Head of caudate nucleus (tissue), 42 donors: ENCODE results near the gene CTNND2.
A peak's percentile ranks its signal among the peaks of the same experiment; 100 is the strongest.
"Not testable (repeated sequence)": the region's sequence is repeated elsewhere in the genome, so short reads cannot be mapped to it uniquely, and the experiment has no call there.

Source experiments
- DNase-seq, 42 donors: peaks; one replicate each; pipeline versions ENCODE4 v3.0.0 to v3.0.0-alpha.2; 2020 to 2021; ENCODE audit warnings: mixed read lengths in 7 of 42
- intact Hi-C: fragments of 100-400 bp; cut with DNase I; formaldehyde crosslinking; loops from one replicate; pipeline ENCODE4 v1.15.0; 2022

The CTNND2 gene

GRCh38 chr5:11139217-11139865 lies 764.9 kb downstream of the CTNND2 start:
- intact Hi-C loops: no loop called here
- no peak for DNase-seq

- peak in 1 of 42 donors; percentile 13 for DNase-seq
- intact Hi-C loops: no loop called here
Measured at GRCh38 chr5:11130131-11130530, 774.1 kb downstream of the CTNND2 start.

GRCh38 chr5:11128021-11128420 lies 776.2 kb downstream of the CTNND2 start:
- no peak for DNase-seq

DNA sequence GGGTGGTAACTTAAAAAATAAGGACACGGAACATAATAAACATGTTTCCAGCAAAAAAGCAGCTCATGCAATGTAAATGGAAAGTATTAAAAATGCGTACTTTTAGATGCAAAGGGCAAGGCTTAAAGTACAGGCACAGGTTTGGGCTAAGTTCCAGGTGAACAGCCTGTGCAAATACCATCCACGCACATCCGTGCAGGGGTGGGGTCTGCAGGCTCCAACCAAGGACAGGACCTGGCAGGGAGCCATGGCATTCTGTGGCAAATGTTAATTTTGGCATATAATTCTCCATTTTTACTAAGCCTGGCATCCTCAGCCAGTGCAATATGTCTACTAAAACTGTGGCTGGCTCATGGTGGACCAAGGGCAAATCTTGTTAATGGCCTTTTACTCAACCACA lies 777.4 kb downstream of the CTNND2 start:
- intact Hi-C loops: no loop called here
- no peak for DNase-seq

More at GRCh38 chr5:11128021-11128420, 776.2 kb downstream of the CTNND2 start:
- intact Hi-C loops: no loop called here

DNA sequence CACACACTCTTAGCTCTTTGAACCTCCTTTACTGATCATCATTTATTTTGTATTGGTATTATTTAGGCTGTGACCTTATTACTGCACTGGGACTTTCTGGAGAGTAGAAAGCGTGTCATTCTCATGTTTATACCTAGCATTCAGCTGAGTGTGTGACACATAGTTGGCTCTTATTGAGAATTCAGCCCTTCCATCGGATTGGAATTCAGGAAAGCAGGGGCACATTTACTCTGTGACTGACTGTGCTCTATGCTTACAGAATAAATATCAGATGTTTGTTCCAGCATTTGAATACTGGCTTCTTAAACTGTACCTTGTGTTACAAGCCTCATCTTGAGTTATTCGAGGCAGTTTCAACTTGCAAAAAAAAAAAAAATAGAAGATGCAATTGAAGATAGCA lies 782.4 kb downstream of the CTNND2 start:
- no peak for DNase-seq
- intact Hi-C loops: no loop called here

- intact Hi-C loops: no loop called here
- no peak for DNase-seq
Measured at GRCh38 chr5:11110128-11110527, 794.1 kb downstream of the CTNND2 start.

DNA sequence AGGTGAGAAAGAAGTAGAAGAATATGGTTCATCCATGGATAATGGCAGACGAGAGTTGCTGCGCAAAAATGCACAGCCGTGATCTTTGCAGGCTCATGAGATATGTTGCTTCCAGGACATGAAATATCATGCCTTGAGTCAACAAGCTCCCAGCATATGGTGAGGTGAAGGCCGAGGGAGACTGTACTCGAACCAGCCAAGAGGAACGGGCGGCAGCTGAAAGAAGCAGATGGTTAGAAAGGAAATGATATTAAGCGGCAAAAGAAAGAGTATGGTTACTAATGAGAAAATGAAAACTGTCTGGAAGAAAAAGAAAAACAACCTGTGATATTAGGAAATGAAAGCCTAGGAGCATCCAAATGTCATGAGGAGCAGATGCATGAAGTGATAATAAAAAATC lies 798.5 kb downstream of the CTNND2 start:
- DNase-seq: no peak
- intact Hi-C loops: no loop called here

- intact Hi-C loops: no loop called here
- DNase-seq: no peak
Measured at GRCh38 chr5:11104651-11105112, 799.6 kb downstream of the CTNND2 start.

DNA sequence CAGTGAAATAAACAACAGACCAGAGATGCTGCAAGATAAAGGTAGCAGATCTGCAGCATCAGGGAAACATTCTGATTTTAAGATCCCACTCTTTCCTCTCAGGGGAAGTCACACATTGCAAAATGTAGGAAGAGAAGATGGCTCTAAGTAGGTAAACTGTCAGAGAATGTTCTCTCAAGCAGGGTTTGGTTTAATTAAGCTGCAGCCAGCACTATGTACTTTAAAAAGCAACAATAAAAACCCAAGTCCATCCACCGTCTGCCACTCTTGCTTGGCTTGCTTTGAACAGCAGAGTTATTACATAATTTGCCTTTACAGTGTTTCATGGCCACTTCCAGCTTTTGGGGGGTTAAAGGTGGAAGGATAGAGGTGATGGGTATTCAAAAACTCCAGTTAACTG lies 800.0 kb downstream of the CTNND2 start:
- intact Hi-C loops: no loop called here
- no peak for DNase-seq

- intact Hi-C loops: no loop called here
- peak in 1 of 42 donors; percentile 14 for DNase-seq
Measured at GRCh38 chr5:11084111-11084510, 820.1 kb downstream of the CTNND2 start.

DNA sequence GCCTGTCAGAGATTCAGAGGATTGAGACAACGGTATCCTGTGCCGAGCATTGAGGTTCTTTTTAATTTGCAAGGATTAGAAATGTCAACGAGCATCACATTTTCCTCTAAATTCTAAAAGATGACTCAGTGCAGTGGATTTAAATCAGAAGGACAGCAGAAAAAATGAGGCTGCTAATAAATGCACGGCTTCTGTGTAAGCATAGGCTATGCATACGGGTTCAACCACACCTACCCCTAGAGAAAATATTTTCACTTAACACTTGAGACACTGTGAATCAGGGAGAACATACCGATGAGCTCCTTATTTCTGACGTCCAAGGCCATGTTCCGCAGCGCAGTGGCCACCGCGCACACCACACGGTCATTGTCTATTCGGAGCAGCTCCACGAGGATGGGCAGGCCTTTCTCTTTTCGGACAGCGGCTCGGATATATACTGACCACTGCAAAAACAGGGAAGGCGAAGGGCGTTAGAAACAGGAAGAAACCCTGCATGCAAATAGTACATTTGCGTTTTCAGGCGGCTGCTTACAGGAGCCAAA lies 821.8 kb downstream of the CTNND2 start:
- intact Hi-C loops: no loop called here

DNA sequence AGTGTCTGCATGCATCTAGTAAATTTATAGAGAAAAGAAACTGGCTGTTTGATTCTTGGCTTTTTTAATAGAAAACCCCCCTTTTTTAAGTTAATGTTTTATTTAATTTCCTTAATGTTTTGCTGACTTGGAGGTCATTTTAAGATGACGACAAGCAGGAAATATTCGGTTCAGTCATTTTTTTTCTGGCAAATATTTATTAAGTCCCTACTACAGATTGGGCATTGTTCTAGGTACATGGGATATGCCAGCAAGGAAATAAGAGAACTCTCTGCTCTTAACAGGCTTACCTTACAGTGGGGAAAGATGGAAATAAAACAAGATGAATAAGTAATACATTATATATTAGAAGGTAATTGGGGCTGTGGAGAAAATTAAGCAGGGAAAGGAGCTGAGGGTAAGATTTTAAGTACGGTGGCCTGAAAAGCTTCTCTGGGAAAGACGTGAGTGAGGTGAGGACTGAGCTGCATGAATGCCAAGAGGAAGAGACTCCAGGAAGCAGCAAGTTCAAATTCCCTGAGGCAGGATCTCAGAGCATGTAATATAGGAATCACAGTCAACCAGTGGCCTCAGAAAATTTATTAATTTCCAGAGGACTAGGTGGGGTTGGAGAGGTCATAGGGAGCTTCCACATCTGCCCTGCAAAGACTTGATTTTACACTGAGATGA lies 827.2 kb downstream of the CTNND2 start:
- DNase-seq: no peak
- intact Hi-C loops: no loop called here

More for the DNA sequence above, 821.8 kb downstream of the CTNND2 start:
- no peak for DNase-seq

DNA sequence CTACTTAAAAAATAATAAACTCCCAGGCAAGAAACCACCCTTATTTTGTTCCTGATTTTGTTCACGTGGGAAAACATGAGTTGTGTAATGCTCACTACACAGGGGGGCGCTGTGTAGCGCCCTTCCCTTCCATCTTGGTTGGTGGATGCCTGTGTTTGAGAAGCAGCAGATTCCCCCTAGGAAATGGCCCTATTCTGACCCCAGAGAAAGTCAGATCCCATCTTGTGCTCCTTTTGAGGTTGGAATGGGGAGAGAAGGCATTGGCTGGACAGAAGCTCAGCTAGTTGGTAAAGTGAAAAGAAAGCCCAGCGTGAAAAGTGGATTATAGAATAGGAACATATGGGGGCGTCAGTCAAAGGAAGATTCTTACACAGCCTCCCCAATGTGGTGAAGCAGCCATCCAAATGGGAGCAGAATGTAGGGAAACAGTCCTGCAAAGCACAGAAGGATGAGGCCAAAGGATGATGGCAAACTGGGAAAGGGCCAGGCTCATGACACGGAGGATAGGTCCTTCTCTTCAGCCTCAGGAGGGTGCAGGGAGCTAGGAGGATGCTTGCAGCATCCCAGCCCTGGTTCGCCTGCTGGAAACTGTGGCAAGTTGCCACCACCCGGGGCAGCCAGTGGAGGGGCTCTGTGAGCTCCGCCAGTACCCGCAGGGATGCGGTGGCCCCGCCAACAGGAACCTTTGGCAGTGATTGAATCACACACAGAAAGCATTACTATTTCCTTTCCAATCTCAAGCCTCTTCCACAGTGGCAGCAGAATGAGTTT lies 829.0 kb downstream of the CTNND2 start:
- peak in 39 of 42 donors; percentile 20 to 81 (median 52) for DNase-seq
- intact Hi-C loops: no loop called here

DNA sequence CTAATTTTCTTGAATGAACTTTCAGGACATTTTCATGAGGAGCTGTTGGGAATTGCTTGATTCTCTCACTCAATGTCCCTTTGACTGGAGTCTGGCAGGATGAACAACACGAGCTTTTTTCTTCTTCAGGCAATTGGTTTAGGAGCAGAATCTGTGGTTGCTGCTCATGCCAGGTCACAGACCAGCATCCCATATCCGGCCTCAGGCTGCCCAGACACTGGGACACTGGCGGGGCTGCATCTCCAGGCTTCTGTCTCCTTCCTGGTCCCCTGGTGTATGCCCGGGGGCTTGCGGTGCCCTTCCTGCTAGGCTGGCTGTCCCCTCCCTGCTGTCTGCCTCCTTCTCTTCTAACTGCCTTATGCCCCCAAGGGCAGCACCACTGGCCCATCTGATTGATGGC lies 831.7 kb downstream of the CTNND2 start:
- DNase-seq: peak in 29 of 42 donors; percentile 18 to 74 (median 39)

GRCh38 chr5:11072076-11072475 lies 832.2 kb downstream of the CTNND2 start:
- DNase-seq: no peak
- intact Hi-C loops: no loop called here

More for the DNA sequence above, 831.7 kb downstream of the CTNND2 start:
- intact Hi-C loops: no loop called here

DNA sequence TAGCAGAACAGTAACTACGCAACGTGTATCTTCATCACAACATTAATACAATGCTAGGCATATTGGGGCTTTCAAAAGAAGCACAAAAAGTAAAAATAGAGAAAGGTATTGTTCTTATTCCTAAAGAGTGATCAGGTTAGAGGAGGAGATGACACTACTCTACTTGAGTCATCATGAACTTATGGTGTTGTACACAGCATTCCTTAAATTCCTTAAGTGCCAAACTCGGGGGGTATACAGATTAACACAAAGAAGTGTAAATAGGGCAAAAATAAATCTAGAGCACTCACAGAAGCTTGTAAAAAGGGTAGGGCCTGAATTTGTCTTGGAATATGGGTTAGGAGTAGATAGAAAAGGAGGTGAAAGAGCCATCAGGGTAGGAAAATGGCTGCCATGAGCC lies 835.2 kb downstream of the CTNND2 start:
- DNase-seq: no peak
- intact Hi-C loops: no loop called here

- intact Hi-C loops, DNase-seq: not testable (repeated sequence)
Measured at GRCh38 chr5:11065723-11066122, 838.5 kb downstream of the CTNND2 start.

GRCh38 chr5:11064763-11065450 lies 839.3 kb downstream of the CTNND2 start:
- DNase-seq: no peak
- intact Hi-C loops: no loop called here

DNA sequence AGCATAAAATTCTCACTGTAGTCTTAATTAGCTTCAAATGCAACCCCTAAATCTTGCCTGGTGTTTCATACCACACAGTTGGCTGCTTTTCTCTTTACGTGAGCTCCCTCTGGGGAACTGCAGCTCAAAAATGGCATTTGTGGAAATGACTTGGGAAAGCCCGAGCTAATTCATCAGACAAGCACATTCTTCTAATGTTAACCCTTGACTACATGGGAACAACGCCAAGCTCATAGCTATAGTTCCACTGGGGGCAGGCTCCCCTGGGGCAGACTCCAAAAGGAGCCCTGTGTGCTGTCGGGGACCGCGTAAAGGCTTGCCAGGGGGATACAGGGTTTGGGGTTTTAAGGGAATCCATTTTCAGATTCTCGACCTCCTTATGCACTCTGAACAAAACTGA lies 841.8 kb downstream of the CTNND2 start:
- intact Hi-C loops: no loop called here
- DNase-seq: no peak
